ENCODE measurements around the gene EIF2AK2.

- TF ChIP-seq CTCF (IDR thresholded peaks at IDR 0.05): no peak
- no peak for TF ChIP-seq POLR2A (IDR thresholded peaks at IDR 0.05)
- TF ChIP-seq POLR2AphosphoS5 (IDR thresholded peaks at IDR 0.05): no peak
- no peak for TF ChIP-seq EP300 (IDR thresholded peaks at IDR 0.05)
These were observed 66.7 kb downstream of the EIF2AK2 start for GRCh38 chr2:37090019-37090477.
